Parathyroid adenoma (tissue), 2 donors: Measurements from ENCODE around the gene C2CD5.

Source experiments
- H2AFZ ChIP-seq: fragments of 300-600 bp; sonication (generic); one replicate; pipeline ENCODE4 v1.7.0; 2017; ENCODE audit warnings: antibody characterized with exemption, mild to moderate bottlenecking
- H3K27ac ChIP-seq: fragments of 300-600 bp; sonication (generic); one replicate; pipeline ENCODE4 v1.7.0; 2017
- H3K27me3 ChIP-seq: fragments of 300-600 bp; sonication (generic); one replicate; pipeline ENCODE4 v1.7.0; 2017; ENCODE audit warnings: low read length; ENCODE audit not compliant: control insufficient read depth, insufficient read depth
- H3K36me3 ChIP-seq: fragments of 300-600 bp; sonication (generic); one replicate; pipeline ENCODE4 v1.7.0; 2017; ENCODE audit warnings: low read length; ENCODE audit not compliant: control insufficient read depth, insufficient read depth
- H3K4me1 ChIP-seq: fragments of 300-600 bp; sonication (generic); one replicate; pipeline ENCODE4 v1.7.0; 2017; ENCODE audit warnings: control low read depth
- H3K4me2 ChIP-seq: fragments of 300-600 bp; sonication (generic); one replicate; pipeline ENCODE4 v1.7.0; 2017; ENCODE audit warnings: low read length
- H3K4me3 ChIP-seq: fragments of 300-600 bp; sonication (generic); one replicate; pipeline ENCODE4 v1.7.0; 2017; ENCODE audit warnings: low read depth, low read length
- H3K79me2 ChIP-seq: fragments of 300-600 bp; sonication (generic); one replicate; pipeline ENCODE4 v1.7.0; 2017; ENCODE audit warnings: control low read depth
- H3K9ac ChIP-seq: fragments of 300-600 bp; sonication (generic); one replicate; pipeline ENCODE4 v1.7.0; 2017; ENCODE audit warnings: mild to moderate bottlenecking
- H3K9me3 ChIP-seq: fragments of 300-600 bp; sonication (generic); one replicate; pipeline ENCODE4 v1.7.0; 2017; ENCODE audit warnings: low read length; ENCODE audit not compliant: control insufficient read depth
- CTCF ChIP-seq: fragments of 300-600 bp; sonication (generic); IDR thresholded peaks from one replicate; pipeline ENCODE4 v1.7.0; 2017; ENCODE audit warnings: antibody characterized with exemption, mild to moderate bottlenecking
- donor health status: primary hyperparathyroidism.

The C2CD5 gene

GRCh38 chr12:22544038-22544979 is at the start of gene C2CD5:
Gene C2CD5 (minus strand): TSS chr12:22544542. CDS start chr12:22544150, 392 bp downstream.
- peaks cover 20% of the 10 kb centered on the region for H3K79me2 ChIP-seq
- peak within 1 kb of the TSS; percentile 91 for H3K4me3 ChIP-seq
- no peaks in the 10 kb centered on the region for H3K9me3 ChIP-seq
- H3K4me1 ChIP-seq = peaks cover 20% of the 10 kb centered on the region
- peak within 1 kb of the TSS; percentile 92 for H3K4me2 ChIP-seq
- peak within 1 kb of the TSS; percentile 98 for H2AFZ ChIP-seq
- TF ChIP-seq CTCF = peak; percentile 32
- no peaks in the 10 kb centered on the region for H3K27me3 ChIP-seq
- no peaks in the 10 kb centered on the region for H3K36me3 ChIP-seq
- peak within 1 kb of the TSS; percentile 32 for H3K9ac ChIP-seq
- peak within 1 kb of the TSS; percentile 92 for H3K27ac ChIP-seq

GRCh38 chr12:22593864-22594263 is 49.5 kb upstream of the C2CD5 start:
- Histone ChIP-seq H3K36me3 (no peaks in the 10 kb centered on the region), H3K79me2 (no peaks in the 10 kb centered on the region), H3K4me1 (no peaks in the 10 kb centered on the region), H3K27ac (no peak overlapping the region), H3K27me3 (no peaks in the 10 kb centered on the region), H2AFZ (no peak overlapping the region), H3K9ac (no peak overlapping the region), H3K9me3 (no peaks in the 10 kb centered on the region), H3K4me2 (no peak overlapping the region), H3K4me3 (no peak overlapping the region)
- no peak for TF ChIP-seq CTCF

GRCh38 chr12:22588817-22589216 is 44.5 kb upstream of the C2CD5 start:
- no peak for TF ChIP-seq CTCF
- H3K4me2 ChIP-seq = no peak overlapping the region
- H2AFZ ChIP-seq = no peak overlapping the region
- H3K9ac ChIP-seq = no peak overlapping the region
- no peaks in the 10 kb centered on the region for H3K36me3 ChIP-seq
- H3K4me3 ChIP-seq = no peak overlapping the region
- no peaks in the 10 kb centered on the region for H3K27me3 ChIP-seq
- no peak overlapping the region for H3K27ac ChIP-seq
- H3K79me2 ChIP-seq = no peaks in the 10 kb centered on the region
- H3K9me3 ChIP-seq = no peaks in the 10 kb centered on the region
- H3K4me1 ChIP-seq = no peaks in the 10 kb centered on the region

- Histone ChIP-seq H3K4me2 (no peak overlapping the region), H3K4me1 (no peaks in the 10 kb centered on the region), H3K4me3 (no peak overlapping the region), H3K79me2 (no peaks in the 10 kb centered on the region), H3K27me3 (no peaks in the 10 kb centered on the region), H3K9me3 (no peaks in the 10 kb centered on the region), H2AFZ (no peak overlapping the region), H3K27ac (no peak overlapping the region), H3K36me3 (no peaks in the 10 kb centered on the region), H3K9ac (no peak overlapping the region)
- TF ChIP-seq CTCF = no peak
These were observed 34.0 kb upstream of the C2CD5 start for GRCh38 chr12:22578328-22578727.
